Measurements from ENCODE around the gene FBXL17. TPM values are rescaled to one million over a fixed set of nuclear protein-coding genes. Genes with fewer than 3 reads are reported as not detected.

Gene FBXL17
- total RNA-seq, 1 experiment from 2014 or later = 5.3 TPM

- Histone ChIP-seq H3K9me3 (ENCODE audit: control insufficient read depth, low read depth, low read length) (no peaks in the 10 kb centered on the region), H4K5ac (ENCODE audit: insufficient read length, low read depth, low read length) (no peak overlapping the region), H3K79me2 (ENCODE audit: insufficient read depth, low read length) (no peaks in the 10 kb centered on the region), H2AFZ (ENCODE audit: low read length) (no peak overlapping the region), H2BK20ac (ENCODE audit: low read depth, low read length, poor library complexity, severe bottlenecking) (no peak overlapping the region), H3K14ac (ENCODE audit: insufficient read depth, low read length) (no peak overlapping the region), H3K23ac (ENCODE audit: insufficient read length, low read depth, low read length) (no peak overlapping the region), H2AK5ac (ENCODE audit: insufficient read length, low read length) (no peak overlapping the region), H3K23me2 (ENCODE audit: insufficient read length, low read depth, low read length, poor library complexity, severe bottlenecking) (no peaks in the 10 kb centered on the region), H3K4me1 (ENCODE audit: insufficient read depth, low read length) (no peaks in the 10 kb centered on the region), H3K79me1 (ENCODE audit: insufficient read depth, low read depth, low read length, poor library complexity, severe bottlenecking) (no peaks in the 10 kb centered on the region), H3T11ph (ENCODE audit: low read length) (no peak overlapping the region), H4K20me1 (ENCODE audit: control insufficient read depth, insufficient read depth, insufficient read length) (peaks cover 3% of the 10 kb centered on the region), H3K9ac (ENCODE audit: extremely low read depth, insufficient read length, low read length) (no peak overlapping the region), H3K27me3 (ENCODE audit: insufficient read depth, low read length) (no peaks in the 10 kb centered on the region), H3K27ac (ENCODE audit: insufficient read length, low read depth, low read length) (no peak overlapping the region), H2BK12ac (ENCODE audit: insufficient read length, low read depth, low read length) (no peak overlapping the region), H3K4ac (ENCODE audit: low read depth, low read length) (no peak overlapping the region), H3K4me2 (ENCODE audit: insufficient read depth, insufficient read length, low read length) (no peak overlapping the region), H2BK5ac (ENCODE audit: insufficient read length, low read length) (no peak overlapping the region), H3K56ac (ENCODE audit: insufficient read length, low read depth, low read length) (no peak overlapping the region), H3K18ac (ENCODE audit: insufficient read length, low read depth, low read length) (no peak overlapping the region), H2BK15ac (ENCODE audit: low read depth, low read length) (no peak overlapping the region), H2BK120ac (ENCODE audit: low read depth, low read length, poor library complexity, severe bottlenecking) (no peak overlapping the region), H4K8ac (replicated peaks; ENCODE audit: insufficient read length, low read depth, low read length) (no peak overlapping the region), H4K91ac (ENCODE audit: insufficient read length, low read depth, low read length) (no peak overlapping the region)
- no peak for DNase-seq
- Mint-ChIP-seq H3K9me3 (no peaks in the 10 kb centered on the region), H3K27ac (peak overlapping the region in 1 of 3 experiments; percentile 46; a peak in 1 of 7 replicates), H3K4me1 (peaks cover 14 to 15% of the 10 kb centered on the region in 2 experiments), H3K27me3 (ENCODE audit: low read depth) (no peaks in the 10 kb centered on the region), H3K36me3 (ENCODE audit: insufficient read depth in 1 of 3, low read depth in 3 of 3) (no peaks in the 10 kb centered on the region), H3K4me3 (no peak overlapping the region)
- no peak for TF ChIP-seq CTCF (conservative IDR thresholded peaks at IDR 0.05)
- no CpG with 5 or more reads among the region's 4 CpGs for WGBS (ENCODE audit: extremely low coverage, insufficient read length, low lambda C conversion rate)
Measured at GRCh38 chr5:108238461-108238860, 143.4 kb downstream of the FBXL17 start.
